A549 treated with Hydrocortisone at 1 μM for 4 hours (cell line): ENCODE measurements around the gene DROSHA. TPM values are rescaled to one million over a fixed set of nuclear protein-coding genes. Genes with fewer than 3 reads are reported as not detected.

Experiments used
- total RNA-seq: library from RNA; stranded (reverse); fragments of 200-300 nt; extraction: Qiagen RNA extraction; gene quantifications from 5 replicates; pipeline ENCODE4 v1.2.3, GENCODE V29; 2022

The DROSHA gene
- 38.6 to 46.8 TPM (median 41.1 TPM) in 5 replicates for total RNA-seq

GRCh38 chr5:31531888-31532547, at the start of gene DROSHA, which contains the start of gene C5orf22:
TSS of gene DROSHA (minus strand) at chr5:31532093. CDS start at chr5:31529059, 3,034 bp downstream.
TSS of gene C5orf22 (plus strand) at chr5:31532301. CDS start at chr5:31532393, 92 bp downstream.

Other genes starting within 250 kb of the DROSHA start
- 10.8 to 16.8 TPM (median 12.9 TPM) in 5 replicates for gene C5orf22, start 208 bp upstream of the DROSHA start, total RNA-seq
- gene PDZD2, start 107.0 kb upstream of the DROSHA start, total RNA-seq: 0.30 to 0.79 TPM (median 0.56 TPM) in 5 replicates